GM19395 (cell line): Measurements from ENCODE around the gene ZDHHC22.

ENCODE experiments used
- ATAC-seq: cut with Tn5 transposase; IDR thresholded peaks from one replicate; pipeline ENCODE4 v1.9.1; 2021; ENCODE audit warnings: mild to moderate bottlenecking, moderate library complexity; ENCODE audit not compliant: unreplicated experiment

Gene ZDHHC22

DNA sequence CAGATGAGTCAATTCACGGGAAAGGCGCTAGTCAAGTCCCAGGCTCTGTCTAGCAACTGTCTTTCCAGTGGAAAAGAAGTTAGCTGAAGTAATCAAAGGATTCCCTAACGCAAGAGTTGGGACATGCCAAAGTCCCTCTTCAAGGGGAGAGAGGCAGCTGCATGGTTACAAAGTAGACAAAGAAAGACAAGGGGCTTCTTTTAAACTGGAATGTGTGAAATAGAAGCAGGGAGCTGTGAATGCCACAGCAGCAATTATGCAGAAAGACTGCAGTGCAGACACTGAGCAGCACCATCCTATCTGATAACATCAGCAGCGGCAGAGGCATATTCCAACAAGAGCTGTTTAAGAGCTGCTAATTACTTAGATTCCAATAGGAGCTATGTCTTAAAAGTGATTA lies 56.1 kb downstream of the ZDHHC22 start:
- no peak for ATAC-seq

DNA sequence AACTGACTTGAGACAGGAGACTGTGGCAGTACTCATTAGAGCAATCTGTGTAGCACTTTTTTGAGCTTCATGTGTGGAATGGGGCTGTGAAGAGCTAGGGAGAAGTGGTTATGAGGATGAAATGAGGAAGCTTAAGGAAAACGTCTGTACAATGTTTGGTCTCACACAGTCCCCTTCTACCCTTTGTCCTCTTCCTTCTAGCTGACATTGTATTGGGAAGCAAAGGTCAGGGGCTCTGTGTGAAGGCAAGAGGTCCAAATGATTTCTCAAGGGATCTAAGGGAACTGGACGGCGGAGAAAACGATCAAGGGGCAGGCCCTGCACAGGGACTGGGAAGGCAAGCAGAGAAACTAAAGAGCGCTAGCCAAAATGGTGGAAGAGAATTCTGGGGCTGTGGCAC lies 56.6 kb downstream of the ZDHHC22 start:
- ATAC-seq: no peak

DNA sequence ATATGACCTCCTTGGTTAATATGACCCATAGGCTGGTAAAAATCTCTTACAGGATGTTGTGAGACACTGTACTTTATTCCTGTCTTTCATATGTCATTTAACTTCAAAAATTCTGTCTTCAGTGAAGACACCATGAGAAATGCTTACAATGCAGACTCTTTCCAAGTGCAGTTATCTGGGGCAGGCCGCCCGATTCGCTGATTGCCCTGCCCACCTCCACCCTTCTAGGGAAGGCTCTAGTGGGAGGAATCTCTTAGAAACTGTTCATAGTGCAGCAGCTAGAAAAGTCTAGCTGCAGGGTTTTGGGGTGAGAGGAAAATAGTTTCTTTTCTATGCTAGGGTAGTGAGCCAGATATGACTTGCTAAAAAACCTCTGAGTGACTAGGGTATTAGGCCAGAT lies 58.5 kb downstream of the ZDHHC22 start:
- ATAC-seq: no peak

DNA sequence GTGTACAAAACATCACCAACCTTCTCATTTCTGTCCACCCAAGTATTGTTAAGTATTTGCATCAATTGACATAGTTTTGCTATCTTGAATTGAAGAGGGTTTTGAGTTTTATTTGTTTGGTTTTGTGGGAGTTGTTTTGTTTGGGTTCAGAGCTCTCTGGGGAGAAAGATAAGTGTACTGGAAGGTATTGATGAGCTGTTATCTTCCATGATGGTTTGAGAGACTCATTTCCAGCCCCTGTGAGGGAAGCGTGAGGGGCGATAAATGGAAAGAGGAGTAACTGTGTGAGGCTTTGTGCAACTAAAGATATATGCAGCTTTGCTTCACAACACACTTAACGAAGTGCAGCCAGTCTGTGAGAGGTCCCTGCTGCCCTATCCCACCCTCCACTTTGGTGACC lies 59.2 kb downstream of the ZDHHC22 start:
- no peak for ATAC-seq
